ENCODE results near the gene INF2.

Gene INF2

GRCh38 chr14:104703269-104703668 lies 13.9 kb downstream of the INF2 start:
- no peak for DNase-seq (ENCODE audit: low spot score)

GRCh38 chr14:104704252-104704651 lies 14.8 kb downstream of the INF2 start:
- no peak for DNase-seq (ENCODE audit: low spot score)

- DNase-seq (ENCODE audit: low spot score): no peak
Observed at GRCh38 chr14:104705340-104706047, 16.1 kb downstream of the INF2 start.

GRCh38 chr14:104706733-104707607 lies 17.6 kb downstream of the INF2 start:
- DNase-seq (ENCODE audit: low spot score): no peak

GRCh38 chr14:104707608-104708595 lies 18.5 kb downstream of the INF2 start:
- DNase-seq (ENCODE audit: low spot score): no peak

GRCh38 chr14:104708606-104709268 lies 19.3 kb downstream of the INF2 start:
- peak; percentile 75 for DNase-seq (ENCODE audit: low spot score)

GRCh38 chr14:104709387-104710039 lies 20.1 kb downstream of the INF2 start:
- no peak for DNase-seq (ENCODE audit: low spot score)

GRCh38 chr14:104710071-104710735 lies 20.8 kb downstream of the INF2 start:
- DNase-seq (ENCODE audit: low spot score): no peak

GRCh38 chr14:104712881-104713734 lies 23.7 kb downstream of the INF2 start:
- no peak for DNase-seq (ENCODE audit: low spot score)

- no peak for DNase-seq (ENCODE audit: low spot score)
Observed at GRCh38 chr14:104714066-104714465, 24.6 kb downstream of the INF2 start.

GRCh38 chr14:104714681-104715080 lies 25.3 kb downstream of the INF2 start:
- DNase-seq (ENCODE audit: low spot score): no peak

- no peak for DNase-seq (ENCODE audit: low spot score)
Observed at GRCh38 chr14:104715416-104715815, 26.0 kb downstream of the INF2 start.

GRCh38 chr14:104715871-104716270 lies 26.5 kb downstream of the INF2 start:
- DNase-seq (ENCODE audit: low spot score): no peak

- DNase-seq (ENCODE audit: low spot score): no peak
Observed at GRCh38 chr14:104717137-104717536, 27.7 kb downstream of the INF2 start.

- no peak for DNase-seq (ENCODE audit: low spot score)
Observed at GRCh38 chr14:104717646-104718045, 28.2 kb downstream of the INF2 start.

GRCh38 chr14:104718147-104718546 lies 28.7 kb downstream of the INF2 start:
- DNase-seq (ENCODE audit: low spot score): no peak

GRCh38 chr14:104718871-104719270 lies 29.5 kb downstream of the INF2 start:
- DNase-seq (ENCODE audit: low spot score): no peak

- no peak for DNase-seq (ENCODE audit: low spot score)
Observed at GRCh38 chr14:104719343-104719742, 29.9 kb downstream of the INF2 start.

All from COLO829 (cell line).